ENCODE results near the gene RPL7L1.
"Not testable (repeated sequence)": the region's sequence is repeated elsewhere in the genome, so short reads cannot be mapped to it uniquely, and the experiment has no call there.

DNA sequence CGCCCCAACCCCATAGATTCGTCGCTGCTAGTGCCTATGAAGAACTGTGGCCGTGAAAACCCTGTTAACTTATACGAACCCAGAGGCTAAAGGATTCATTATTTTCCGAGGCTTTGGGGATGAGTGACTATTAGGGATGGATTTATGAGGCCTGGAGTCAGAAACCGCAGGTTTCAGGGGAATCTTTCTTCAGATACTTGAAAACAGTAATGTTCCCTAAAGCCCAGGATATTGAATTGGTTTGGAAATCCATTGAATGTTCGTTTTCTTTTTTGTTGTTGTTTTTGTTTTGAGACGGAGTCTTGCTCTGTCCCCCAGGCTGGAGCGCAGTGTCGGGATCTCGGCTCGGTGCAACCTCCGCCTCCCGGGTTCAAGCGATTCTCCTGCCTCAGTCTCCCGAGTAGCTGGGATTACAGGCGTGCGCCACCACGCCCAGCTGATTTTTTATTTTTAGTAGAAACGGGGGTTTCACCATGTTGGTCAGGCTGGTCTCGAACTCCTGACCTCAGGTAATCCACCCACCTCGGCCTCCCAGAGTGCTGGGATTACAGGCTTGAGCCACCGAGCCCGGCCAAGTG is 913 bp downstream of the RPL7L1 start:
- TF ChIP-seq CTCF, POLR2A (IDR thresholded peaks at IDR 0.05): not testable (repeated sequence)
